K562 (cell line): ENCODE measurements around the gene DCHS2.

ENCODE experiments used
- BHLHE40 ChIP-seq: IDR thresholded peaks from 2 replicates; pipeline ENCODE4 v1.6.1; 2011; ENCODE audit warnings: low read length, improper control_type of control experiment
- CEBPB ChIP-seq: fragments of 450-650 bp; IDR thresholded peaks from 2 replicates; pipeline ENCODE4 v1.6.1; 2016; ENCODE audit warnings: missing genetic modification characterization, missing compliant biosample characterization
- E2F8 ChIP-seq: fragments of 450-650 bp; IDR thresholded peaks from 2 replicates; pipeline ENCODE4 v1.7.1; 2018; ENCODE audit warnings: mild to moderate bottlenecking, low read depth; ENCODE audit not compliant: partially characterized antibody
- HDAC6 ChIP-seq: IDR thresholded peaks from 2 replicates; pipeline ENCODE4 v1.6.1; 2012; ENCODE audit warnings: low read depth, mild to moderate bottlenecking, control low read depth, inconsistent platforms, low read length, moderate library complexity
- IRF1 ChIP-seq: sonication (generic); formaldehyde crosslinking; IDR thresholded peaks from 2 replicates; pipeline ENCODE4 v1.8.0; 2022; ENCODE audit warnings: missing genetic modification reagents, mild to moderate bottlenecking, borderline replicate concordance
- NR2F6 ChIP-seq: fragments of 450-650 bp; formaldehyde crosslinking; IDR thresholded peaks from 2 replicates; pipeline ENCODE4 v1.4.0; 2020; ENCODE audit warnings: mild to moderate bottlenecking
- POLR2AphosphoS2 ChIP-seq: IDR thresholded peaks from 2 replicates; pipeline ENCODE4 v1.6.1; 2012; ENCODE audit warnings: low read length, improper control_type of control experiment
- SIN3A ChIP-seq, 2 experiments: fragments of 150-350 bp in 1 of 2; IDR thresholded peaks; 2 replicates each; pipeline ENCODE4 v1.6.1; 2011 to 2016; ENCODE audit warnings: borderline replicate concordance in 2 of 2, low read depth in 2 of 2, low read length in 2 of 2, mild to moderate bottlenecking in 2 of 2, moderate library complexity in 2 of 2; ENCODE audit not compliant: control insufficient read depth in 1 of 2
- SMAD4 ChIP-seq: fragments of 250-450 bp; sonication (Bioruptor Pico); conservative IDR thresholded peaks from 2 replicates; pipeline ENCODE4 v1.8.0; 2021; ENCODE audit warnings: inconsistent platforms, mild to moderate bottlenecking, moderate library complexity
- ZNF282 ChIP-seq: sonication (generic); formaldehyde crosslinking; IDR thresholded peaks from 2 replicates; pipeline ENCODE4 v1.8.1; 2023; ENCODE audit warnings: missing genetic modification reagents

DNA sequence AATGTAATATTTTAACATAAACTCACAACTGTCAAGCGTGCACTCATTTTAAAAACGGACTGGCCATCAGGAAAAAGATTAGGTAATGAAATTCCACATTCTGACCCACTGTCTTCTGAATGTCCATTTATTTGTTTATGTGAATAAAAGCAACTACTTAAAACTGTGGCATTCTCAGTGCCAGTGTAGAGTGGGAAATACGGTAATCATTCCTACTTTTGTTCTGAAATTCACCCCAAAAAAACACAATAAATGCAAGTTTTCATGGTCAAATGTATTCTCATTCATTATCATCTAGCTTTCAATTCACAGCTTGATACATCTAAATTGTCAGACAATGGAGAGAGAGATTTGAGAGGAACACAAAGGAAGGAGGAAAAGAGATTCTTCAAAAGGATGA is 260.9 kb downstream of the DCHS2 start:
- TF ChIP-seq SIN3A (IDR thresholded peaks at IDR 0.05; ENCODE audit: borderline replicate concordance in 2 of 2, control insufficient read depth in 1 of 2, low read depth in 2 of 2, low read length in 2 of 2): no peak
- TF ChIP-seq IRF1 (CRISPR knock-in tag): no peak
- TF ChIP-seq CEBPB (tag): no peak
- TF ChIP-seq POLR2AphosphoS2: no peak
- no peak for TF ChIP-seq NR2F6 (CRISPR knock-in tag)
- TF ChIP-seq SMAD4 (CRISPR knock-in tag): no peak
- TF ChIP-seq E2F8: no peak
- TF ChIP-seq BHLHE40: no peak
- no peak for TF ChIP-seq ZNF282 (CRISPR knock-in tag)
- TF ChIP-seq HDAC6: no peak
